B cell (primary cell): ENCODE results near the gene KRT4. TPM values are rescaled to one million over a fixed set of nuclear protein-coding genes. Genes with fewer than 3 reads are reported as not detected.

ENCODE experiments used
- ATAC-seq: fragments of 200-7000 bp; cut with Tn5 transposase; one replicate; pipeline ENCODE4 v1.10.0; 2021; ENCODE audit warnings: low read depth, mild to moderate bottlenecking, moderate number of reproducible peaks, moderate library complexity
- CTCF ChIA-PET: fragments of 350-600 bp; sonication (Branson Sonifier 250); formaldehyde crosslinking; loops from one replicate; lab custom pipeline; 2021; ENCODE audit warnings: antibody characterized with exemption, inconsistent platforms; lab: Charles Lee
- POLR2A ChIA-PET: fragments of 350-600 bp; sonication (Branson Sonifier 250); formaldehyde crosslinking; loops from one replicate; lab custom pipeline; 2021; ENCODE audit warnings: antibody characterized with exemption; lab: Charles Lee
- DNase-seq: peaks from one replicate; pipeline ENCODE4 v3.0.0; 2013
- H2AFZ ChIP-seq: 2 replicates; pipeline ENCODE4 v1.6.1; 2012; ENCODE audit warnings: mild to moderate bottlenecking, low read depth, low read length; ENCODE audit not compliant: insufficient read depth, poor library complexity, severe bottlenecking
- H3K27ac ChIP-seq, 2 donors: 1 replicate in 1 of 2; 2 replicates in 1 of 2; pipeline ENCODE4 v1.5.1; 2012 to 2013; ENCODE audit warnings: low read length in 2 of 2, mild to moderate bottlenecking in 2 of 2, moderate library complexity in 1 of 2
- H3K27me3 ChIP-seq, 4 experiments: fragments of 200-600 bp in 1 of 4; sonication (generic) in 1 of 4; replicated peaks in 1 of 4; 1 replicate in 2 of 4; 2 replicates in 2 of 4; pipeline versions ENCODE4 v1.6.1 to v1.7.0; 2013 to 2016; ENCODE audit warnings: low read length in 3 of 4, mild to moderate bottlenecking in 2 of 4, mixed read lengths in 1 of 4, moderate library complexity in 1 of 4; ENCODE audit not compliant: insufficient read depth in 4 of 4, control insufficient read depth in 3 of 4; ENCODE audit errors: control extremely low read depth in 1 of 4
- H3K36me3 ChIP-seq, 2 experiments: replicated peaks in 1 of 2; 1 replicate in 1 of 2; 2 replicates in 1 of 2; pipeline versions ENCODE4 v1.6.1 to v1.7.1; 2013; ENCODE audit warnings: low read length in 1 of 2; ENCODE audit not compliant: insufficient read depth in 2 of 2, control insufficient read depth in 1 of 2; ENCODE audit errors: control extremely low read depth in 1 of 2, extremely low read depth in 1 of 2
- H3K4me1 ChIP-seq, 2 donors: fragments of 200-600 bp in 1 of 2; sonication (generic) in 1 of 2; 1 replicate in 1 of 2; 2 replicates in 1 of 2; pipeline versions ENCODE4 v1.5.1 to v1.6.1; 2013 to 2017; ENCODE audit warnings: low read length in 2 of 2; ENCODE audit not compliant: control insufficient read depth in 2 of 2, insufficient read depth in 2 of 2
- H3K4me2 ChIP-seq: replicated peaks from 2 replicates; pipeline ENCODE3; 2012; ENCODE audit warnings: mild to moderate bottlenecking, low read depth, low read length; ENCODE audit not compliant: poor library complexity, severe bottlenecking
- H3K4me3 ChIP-seq, 5 experiments: fragments of 200-600 bp in 1 of 5; sonication (generic) in 1 of 5; 1 replicate in 3 of 5; 2 replicates in 2 of 5; pipeline versions ENCODE4 v1.5.1 to v1.7.0; 2011 to 2016; ENCODE audit warnings: low read length in 4 of 5, mild to moderate bottlenecking in 4 of 5, low read depth in 2 of 5, control low read depth in 1 of 5, moderate library complexity in 1 of 5; ENCODE audit not compliant: insufficient read depth in 1 of 5; ENCODE audit errors: control extremely low read depth in 1 of 5, extremely low read depth in 1 of 5
- H3K79me2 ChIP-seq: fragments of 200-600 bp; sonication (generic); one replicate; pipeline ENCODE4 v1.6.0; 2016; ENCODE audit warnings: low read length; ENCODE audit not compliant: control insufficient read depth, insufficient read depth
- H3K9ac ChIP-seq: fragments of 200-600 bp; sonication (generic); 2 replicates; pipeline ENCODE4 v1.6.1; 2017; ENCODE audit warnings: mild to moderate bottlenecking, low read length, moderate library complexity
- H3K9me3 ChIP-seq, 3 donors: one replicate each; pipeline versions ENCODE4 v1.6.1 to v1.7.1; 2013; ENCODE audit warnings: low read length in 2 of 3; ENCODE audit not compliant: control insufficient read depth in 2 of 3, insufficient read depth in 1 of 3; ENCODE audit errors: control extremely low read depth in 1 of 3
- H4K20me1 ChIP-seq: 2 replicates; pipeline ENCODE4 v1.6.0; 2012; ENCODE audit warnings: mild to moderate bottlenecking, low read length; ENCODE audit not compliant: insufficient read depth, control insufficient read depth, poor library complexity, severe bottlenecking
- H3K27ac Mint-ChIP-seq: one replicate; pipeline ENCODE4 v1.8.0; 2021; ENCODE audit warnings: mixed read lengths
- H3K27me3 Mint-ChIP-seq: one replicate; pipeline ENCODE4 v1.8.0; 2021; ENCODE audit warnings: mixed read lengths
- H3K4me1 Mint-ChIP-seq: one replicate; pipeline ENCODE4 v1.8.0; 2021; ENCODE audit warnings: mixed read lengths
- H3K4me3 Mint-ChIP-seq: one replicate; pipeline ENCODE4 v1.8.0; 2021; ENCODE audit warnings: mixed read lengths
- H3K9me3 Mint-ChIP-seq: one replicate; pipeline ENCODE4 v1.8.0; 2022; ENCODE audit warnings: mixed read lengths; ENCODE audit not compliant: insufficient read depth
- EZH2 ChIP-seq: IDR thresholded peaks from 2 replicates; pipeline ENCODE4 v1.6.1; 2012; ENCODE audit warnings: borderline replicate concordance, low read depth, mild to moderate bottlenecking, moderate library complexity, low read length; ENCODE audit not compliant: insufficient read depth, poor library complexity, severe bottlenecking
- WGBS: methylation state at CpG from one replicate; pipeline ENCODE4 v1.1.5; 2013; ENCODE audit warnings: missing lambda C conversion rate; ENCODE audit not compliant: insufficient coverage; 5-methylcytosine and 5-hydroxymethylcytosine counted together
- intact Hi-C: fragments of 100-400 bp; cut with micrococcal nuclease; formaldehyde crosslinking; loops from one replicate; pipeline ENCODE4 v1.10.0; 2022
- polyA plus RNA-seq: library from polyadenylated mRNA; depleted of rRNA; stranded (reverse); fragments of >200 nt; gene quantifications from 2 replicates; pipeline ENCODE4 v1.2.3, GENCODE V29; 2012
- total RNA-seq, 2 donors: library from RNA; stranded (reverse); fragments of 120-200 nt in 1 of 2; gene quantifications; 1 replicate in 1 of 2; 2 replicates in 1 of 2; pipeline versions ENCODE4 v1.2.3 to v1.2.4, GENCODE V29; 2013 to 2022
- TF ChIP-seq, protein P1 (sequence below): fragments of 200-600 bp; IDR thresholded peaks from one replicate; pipeline ENCODE4 v1.8.0; 2022; ENCODE audit warnings: antibody characterized with exemption, mild to moderate bottlenecking

Gene KRT4
- total and polyA plus RNA-seq, 2 donors (not counting 1 experiment from before 2014, with no cell fraction given): not detected

GRCh38 chr12:52818887-52819420, 5.0 kb upstream of the KRT4 start:
- Mint-ChIP-seq H3K9me3 (no peaks in the 10 kb centered on the region), H3K4me3 (no peak overlapping the region), H3K27ac (no peak overlapping the region), H3K27me3 (peaks cover 32% of the 10 kb centered on the region), H3K4me1 (no peaks in the 10 kb centered on the region)
- no peak overlapping the region for H3K27ac ChIP-seq
- intact Hi-C loops: no loop called here
- H3K4me2 ChIP-seq: no peak overlapping the region
- ATAC-seq (no peak), DNase-seq (no peak)
- H3K9ac ChIP-seq: no peak overlapping the region
- no peak for TF ChIP-seq EZH2
- H3K4me1 ChIP-seq: no peaks in the 10 kb centered on the region
- peaks cover 0 to 2% (median 0%) of the 10 kb centered on the region in 4 experiments for H3K27me3 ChIP-seq
- H3K4me3 ChIP-seq: no peak overlapping the region
- 76% methylated on average over 3 of the region's 7 CpGs for WGBS
- H3K79me2 ChIP-seq: no peaks in the 10 kb centered on the region
- ChIA-PET CTCF (no interaction called here), POLR2A (no interaction called here)
- H3K9me3 ChIP-seq: no peaks in the 10 kb centered on the region
- no peaks in the 10 kb centered on the region for H3K36me3 ChIP-seq
- H2AFZ ChIP-seq: no peak overlapping the region
- no peaks in the 10 kb centered on the region for H4K20me1 ChIP-seq

DNA sequence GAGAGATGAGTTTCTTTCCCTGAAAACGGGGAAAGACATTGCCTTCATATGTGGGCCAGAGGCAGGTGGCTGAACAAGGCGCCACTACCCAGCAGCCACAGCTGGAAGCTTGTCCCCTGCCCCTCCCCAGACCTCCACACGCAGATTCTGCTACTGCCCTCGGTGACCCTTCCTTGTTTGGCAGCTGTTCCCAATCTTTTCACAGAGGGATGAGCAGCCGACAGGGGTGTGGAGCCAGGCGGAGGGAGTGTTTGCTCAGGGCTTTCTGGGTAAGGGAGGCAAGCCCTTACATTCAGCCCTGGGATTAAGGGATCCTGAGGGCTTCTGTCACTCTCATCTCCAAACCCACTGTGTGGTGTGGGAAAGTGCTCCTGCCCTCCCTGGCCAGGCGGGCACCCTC, 4.5 kb upstream of the KRT4 start:
- peaks cover 30% of the 10 kb centered on the region for H3K27me3 Mint-ChIP-seq
- no peak overlapping the region for H3K27ac Mint-ChIP-seq
- ChIA-PET POLR2A (no interaction called here), CTCF (no interaction called here)
- ATAC-seq (no peak), DNase-seq (no peak)
- Histone ChIP-seq H3K9me3 (no peaks in the 10 kb centered on the region), H3K9ac (no peak overlapping the region), H4K20me1 (no peaks in the 10 kb centered on the region), H3K79me2 (no peaks in the 10 kb centered on the region), H3K27me3 (peaks cover 0 to 2% (median 0%) of the 10 kb centered on the region in 4 experiments), H3K4me2 (no peak overlapping the region), H3K27ac (no peak overlapping the region), H3K4me1 (no peaks in the 10 kb centered on the region), H2AFZ (no peak overlapping the region), H3K4me3 (no peak overlapping the region), H3K36me3 (no peaks in the 10 kb centered on the region)
- intact Hi-C loops: no loop called here
- H3K4me3 Mint-ChIP-seq: no peak overlapping the region
- H3K9me3 Mint-ChIP-seq: no peaks in the 10 kb centered on the region
- H3K4me1 Mint-ChIP-seq: no peaks in the 10 kb centered on the region
- TF ChIP-seq, protein P1, sequence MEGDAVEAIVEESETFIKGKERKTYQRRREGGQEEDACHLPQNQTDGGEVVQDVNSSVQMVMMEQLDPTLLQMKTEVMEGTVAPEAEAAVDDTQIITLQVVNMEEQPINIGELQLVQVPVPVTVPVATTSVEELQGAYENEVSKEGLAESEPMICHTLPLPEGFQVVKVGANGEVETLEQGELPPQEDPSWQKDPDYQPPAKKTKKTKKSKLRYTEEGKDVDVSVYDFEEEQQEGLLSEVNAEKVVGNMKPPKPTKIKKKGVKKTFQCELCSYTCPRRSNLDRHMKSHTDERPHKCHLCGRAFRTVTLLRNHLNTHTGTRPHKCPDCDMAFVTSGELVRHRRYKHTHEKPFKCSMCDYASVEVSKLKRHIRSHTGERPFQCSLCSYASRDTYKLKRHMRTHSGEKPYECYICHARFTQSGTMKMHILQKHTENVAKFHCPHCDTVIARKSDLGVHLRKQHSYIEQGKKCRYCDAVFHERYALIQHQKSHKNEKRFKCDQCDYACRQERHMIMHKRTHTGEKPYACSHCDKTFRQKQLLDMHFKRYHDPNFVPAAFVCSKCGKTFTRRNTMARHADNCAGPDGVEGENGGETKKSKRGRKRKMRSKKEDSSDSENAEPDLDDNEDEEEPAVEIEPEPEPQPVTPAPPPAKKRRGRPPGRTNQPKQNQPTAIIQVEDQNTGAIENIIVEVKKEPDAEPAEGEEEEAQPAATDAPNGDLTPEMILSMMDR: no peak
- no peak for TF ChIP-seq EZH2
- 62% methylated on average over 6 of the region's 7 CpGs for WGBS
